Chondrocyte (in vitro differentiated cells): ENCODE data around the gene B9D2. TPM values are rescaled to one million over a fixed set of nuclear protein-coding genes. Genes with fewer than 3 reads are reported as not detected.

Experiments
- DNase-seq: peaks from one replicate; pipeline ENCODE4 v3.0.0; 2021; ENCODE audit warnings: mixed read lengths, low spot score
- H3K27ac Mint-ChIP-seq: one replicate; pipeline ENCODE4 v1.8.0; 2021; ENCODE audit warnings: mild to moderate bottlenecking, moderate library complexity, mixed read lengths; ENCODE audit not compliant: unreplicated experiment
- H3K27me3 Mint-ChIP-seq: 2 replicates; pipeline ENCODE4 v1.8.0; 2021; ENCODE audit warnings: low read depth, mixed read lengths
- H3K36me3 Mint-ChIP-seq: 2 replicates; pipeline ENCODE4 v1.8.0; 2021; ENCODE audit warnings: low read depth, mixed read lengths
- H3K4me1 Mint-ChIP-seq: 2 replicates; pipeline ENCODE4 v1.8.0; 2021; ENCODE audit warnings: low read depth, mild to moderate bottlenecking, mixed read lengths
- H3K4me3 Mint-ChIP-seq: one replicate; pipeline ENCODE4 v1.8.0; 2021; ENCODE audit warnings: mild to moderate bottlenecking, moderate library complexity, mixed read lengths; ENCODE audit not compliant: unreplicated experiment
- H3K9me3 Mint-ChIP-seq: 2 replicates; pipeline ENCODE4 v1.8.0; 2021; ENCODE audit warnings: low read depth, mixed read lengths
- CTCF ChIP-seq: fragments of 200-600 bp; sonication (generic); IDR thresholded peaks from 2 replicates; pipeline ENCODE4 v1.5.0; 2021; ENCODE audit warnings: antibody characterized with exemption, mild to moderate bottlenecking, moderate library complexity
- total RNA-seq: library from RNA; stranded (reverse); gene quantifications from 3 replicates; pipeline ENCODE4 v1.2.1, GENCODE V29; 2021

Gene B9D2
- total RNA-seq, 1 donor from 2014 or later, result 2.0 TPM

GRCh38 chr19:41327076-41327575, 36.8 kb downstream of the B9D2 start:
- peak overlapping the region; percentile 63 for H3K4me3 Mint-ChIP-seq

GRCh38 chr19:41325947-41326706, 37.8 kb downstream of the B9D2 start:
- no peak for TF ChIP-seq CTCF
- peak overlapping the region; percentile 100 for H3K27ac Mint-ChIP-seq
- H3K9me3 Mint-ChIP-seq, result no peaks in the 10 kb centered on the region
- peaks cover 78% of the 10 kb centered on the region for H3K4me1 Mint-ChIP-seq
- DNase-seq, result no peak
- H3K4me3 Mint-ChIP-seq, result peak overlapping the region; percentile 63
- no peaks in the 10 kb centered on the region for H3K27me3 Mint-ChIP-seq
- peaks cover 15% of the 10 kb centered on the region for H3K36me3 Mint-ChIP-seq

More at GRCh38 chr19:41327076-41327575, 36.8 kb downstream of the B9D2 start:
- no peaks in the 10 kb centered on the region for H3K9me3 Mint-ChIP-seq
- peaks cover 72% of the 10 kb centered on the region for H3K4me1 Mint-ChIP-seq
- no peak for DNase-seq
- no peak for TF ChIP-seq CTCF
- no peaks in the 10 kb centered on the region for H3K27me3 Mint-ChIP-seq
- peak overlapping the region; percentile 98 for H3K27ac Mint-ChIP-seq
- peaks cover 24% of the 10 kb centered on the region for H3K36me3 Mint-ChIP-seq

GRCh38 chr19:41325640-41325946, 38.4 kb downstream of the B9D2 start:
- H3K4me3 Mint-ChIP-seq, result peak overlapping the region; percentile 63
- TF ChIP-seq CTCF, result no peak
- peaks cover 81% of the 10 kb centered on the region for H3K4me1 Mint-ChIP-seq
- DNase-seq, result no peak
- peak overlapping the region; percentile 100 for H3K27ac Mint-ChIP-seq
- no peaks in the 10 kb centered on the region for H3K9me3 Mint-ChIP-seq
- H3K27me3 Mint-ChIP-seq, result no peaks in the 10 kb centered on the region
- H3K36me3 Mint-ChIP-seq, result peaks cover 15% of the 10 kb centered on the region

GRCh38 chr19:41324921-41325639, 38.9 kb downstream of the B9D2 start:
- Mint-ChIP-seq H3K27me3 (no peaks in the 10 kb centered on the region), H3K36me3 (peaks cover 13% of the 10 kb centered on the region), H3K27ac (peak overlapping the region; percentile 100), H3K4me3 (peak overlapping the region; percentile 63), H3K4me1 (peaks cover 82% of the 10 kb centered on the region), H3K9me3 (no peaks in the 10 kb centered on the region)
- no peak for TF ChIP-seq CTCF
- DNase-seq, result no peak

- Mint-ChIP-seq H3K27ac (peak overlapping the region; percentile 100), H3K9me3 (no peaks in the 10 kb centered on the region), H3K4me3 (peak overlapping the region; percentile 63), H3K27me3 (no peaks in the 10 kb centered on the region), H3K4me1 (peaks cover 90% of the 10 kb centered on the region), H3K36me3 (peaks cover 13% of the 10 kb centered on the region)
- no peak for TF ChIP-seq CTCF
- DNase-seq, result no peak
Observed at GRCh38 chr19:41324231-41324702, 39.7 kb downstream of the B9D2 start.
